GM12874 (cell line): Measurements from ENCODE around the gene GMPPA.

Experiments used
- CTCF ChIP-seq: IDR thresholded peaks from 2 replicates; pipeline ENCODE4 v1.5.1; 2011; ENCODE audit warnings: low read depth, mild to moderate bottlenecking, control low read depth, low read length, moderate library complexity; ENCODE audit not compliant: insufficient read depth

The GMPPA gene

GRCh38 chr2:219498280-219499057 is at the start of gene GMPPA:
Gene GMPPA (plus strand): TSS chr2:219498891. CDS start chr2:219499976, 1,085 bp downstream.
- TF ChIP-seq CTCF, result no peak

DNA sequence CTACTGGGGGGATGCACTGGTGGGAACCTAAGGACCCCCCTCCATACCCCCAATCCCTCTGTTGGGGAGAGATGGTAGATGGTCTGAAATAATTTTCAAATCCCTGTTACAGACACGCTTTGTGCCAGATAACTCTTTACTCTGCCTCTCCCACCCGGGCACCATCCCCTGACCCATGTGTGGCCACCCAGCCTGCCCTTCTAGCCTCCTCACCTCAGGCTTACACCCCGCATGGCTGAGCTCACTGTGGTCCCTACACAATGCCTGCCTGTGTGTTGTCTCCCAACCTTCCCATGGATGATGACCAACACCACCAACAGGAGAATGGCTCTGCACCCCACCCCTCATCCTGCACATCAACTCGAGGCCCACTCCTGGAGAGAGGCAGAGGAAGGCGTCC is 49.1 kb upstream of the GMPPA start:
- no peak for TF ChIP-seq CTCF

DNA sequence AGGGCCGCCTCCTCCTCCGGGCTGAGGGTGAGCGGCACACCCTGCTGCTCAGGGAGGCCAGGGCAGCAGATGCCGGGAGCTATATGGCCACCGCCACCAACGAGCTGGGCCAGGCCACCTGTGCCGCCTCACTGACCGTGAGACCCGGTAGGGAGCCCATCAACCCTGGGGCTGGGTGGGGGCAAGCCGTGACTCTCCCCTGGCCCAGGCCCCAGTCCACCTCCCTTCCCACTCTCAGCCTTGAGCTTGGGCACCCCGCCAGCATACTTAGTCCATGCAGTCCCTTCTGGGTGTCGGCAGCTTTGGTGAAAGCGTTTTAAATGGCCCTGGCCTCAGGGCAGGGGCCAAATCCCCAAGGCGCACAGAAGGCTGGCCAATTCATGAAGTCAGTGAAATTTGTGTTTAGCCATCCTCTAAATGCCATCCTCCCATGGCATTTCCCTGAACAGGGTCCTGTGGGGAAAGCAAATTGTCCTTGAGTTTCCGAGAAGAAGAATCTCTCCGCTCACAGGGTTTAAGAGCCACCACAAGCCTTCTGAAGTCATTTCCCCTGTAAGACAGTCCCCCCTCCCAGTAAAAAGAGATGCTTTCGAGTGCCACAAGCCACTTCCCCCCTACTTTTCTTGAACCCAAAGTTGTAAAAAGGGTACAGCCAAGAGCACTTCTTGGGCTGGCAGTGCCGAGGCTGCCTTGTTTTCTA is 46.9 kb upstream of the GMPPA start:
- no peak for TF ChIP-seq CTCF

- no peak for TF ChIP-seq CTCF
Observed at GRCh38 chr2:219452361-219453317, 46.1 kb upstream of the GMPPA start.

- no peak for TF ChIP-seq CTCF
Observed at GRCh38 chr2:219453671-219454590, 44.8 kb upstream of the GMPPA start.

DNA sequence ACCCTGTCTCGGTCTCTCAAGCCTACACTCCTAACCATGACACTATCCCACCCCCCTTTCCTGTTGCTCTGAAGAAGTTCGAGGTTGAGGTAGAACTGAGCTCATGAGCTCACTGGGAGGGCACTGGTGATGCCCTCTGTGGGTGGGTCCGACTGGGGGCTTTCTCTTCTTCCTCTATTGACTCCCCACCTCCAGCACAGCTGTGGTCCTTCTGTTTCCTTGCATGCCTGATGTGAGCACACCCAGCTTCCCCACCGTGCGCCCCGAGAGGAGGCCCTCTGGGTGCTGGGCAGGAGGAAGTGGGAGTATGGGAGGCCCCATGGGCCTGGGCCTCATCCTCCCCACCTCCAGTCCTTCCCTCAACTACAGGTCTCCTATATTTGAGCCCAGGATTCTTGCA is 43.1 kb upstream of the GMPPA start:
- no peak for TF ChIP-seq CTCF
